HG02938 (cell line): ENCODE results near the gene LGALS9B.
"Not testable (repeated sequence)": the region's sequence is repeated elsewhere in the genome, so short reads cannot be mapped to it uniquely, and the experiment has no call there.

Source experiments
- ATAC-seq: cut with Tn5 transposase; IDR thresholded peaks from one replicate; pipeline ENCODE4 v1.9.1; 2021; ENCODE audit warnings: mild to moderate bottlenecking, moderate library complexity; ENCODE audit not compliant: unreplicated experiment

Gene LGALS9B

DNA sequence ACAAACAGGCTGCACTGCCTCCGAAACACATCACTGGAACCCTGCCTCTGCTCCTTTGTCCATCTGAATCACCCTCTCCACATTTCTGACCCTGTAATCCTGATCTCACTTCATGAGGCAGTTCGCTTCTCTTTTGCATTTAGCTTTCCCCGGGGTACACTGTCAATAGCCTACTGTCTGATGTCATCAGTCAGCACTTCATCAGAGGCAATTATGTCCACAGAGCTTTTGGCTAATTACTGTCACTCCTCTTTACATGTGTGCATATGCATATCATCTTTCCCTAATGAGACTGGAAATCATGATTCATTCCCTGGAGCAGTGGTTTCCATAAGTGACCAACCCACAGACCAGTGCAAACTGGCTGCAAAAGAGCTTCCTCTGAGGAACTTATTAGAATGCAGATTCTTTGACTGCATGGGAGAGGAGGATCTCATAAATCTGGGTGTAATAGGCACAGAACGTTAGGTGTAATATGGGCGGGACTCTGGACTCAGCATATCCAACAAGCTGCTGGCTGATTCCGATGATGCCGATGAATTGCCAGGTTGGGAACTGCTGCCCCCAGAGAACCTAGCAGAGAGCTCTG, 49.8 kb downstream of the LGALS9B start:
- not testable (repeated sequence) for ATAC-seq

DNA sequence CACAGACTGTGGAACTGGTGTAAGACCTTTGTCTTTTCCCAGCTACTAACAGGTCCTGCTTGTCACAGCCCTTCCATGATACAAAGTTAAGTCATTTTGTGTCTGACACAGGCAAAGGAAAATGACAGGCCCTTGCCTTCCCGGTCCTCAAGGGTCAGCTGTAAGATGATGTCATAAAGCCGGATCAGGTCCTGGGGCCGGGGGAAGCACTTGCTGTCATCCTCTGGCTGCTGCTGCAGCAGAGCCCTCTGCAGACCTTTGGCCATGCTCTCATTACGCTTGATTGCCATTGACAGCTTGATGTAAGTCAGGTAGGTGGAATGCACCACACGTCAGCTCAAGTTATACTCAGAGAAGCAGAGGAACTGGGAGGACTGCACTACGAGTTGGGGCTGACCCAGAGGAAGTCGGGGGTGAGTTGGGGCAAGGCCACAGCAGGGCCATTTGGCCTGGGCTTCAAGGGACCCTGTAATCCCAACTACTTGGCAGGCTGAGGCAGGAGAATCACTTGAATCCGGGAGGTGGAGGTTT, 50.9 kb downstream of the LGALS9B start:
- ATAC-seq = not testable (repeated sequence)

DNA sequence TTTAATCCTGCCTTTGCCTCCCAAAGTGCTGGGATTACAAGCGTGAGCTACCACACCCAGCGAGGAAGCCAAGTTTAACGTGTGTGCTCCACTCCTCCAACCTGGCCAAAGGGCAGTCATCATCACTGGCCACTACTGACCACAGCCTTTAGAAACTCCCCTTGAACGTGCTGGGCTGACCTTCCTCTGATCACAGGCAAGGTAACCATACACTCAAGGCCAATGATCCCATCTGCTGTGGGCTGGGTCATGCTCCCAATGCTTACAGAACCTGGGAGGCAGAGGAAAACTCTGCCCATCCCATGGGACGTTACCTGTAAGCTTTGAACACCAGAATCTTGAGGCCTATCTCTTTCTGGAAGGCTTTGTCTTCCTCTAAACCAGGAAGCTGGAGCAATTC, 51.9 kb downstream of the LGALS9B start:
- ATAC-seq = not testable (repeated sequence)

DNA sequence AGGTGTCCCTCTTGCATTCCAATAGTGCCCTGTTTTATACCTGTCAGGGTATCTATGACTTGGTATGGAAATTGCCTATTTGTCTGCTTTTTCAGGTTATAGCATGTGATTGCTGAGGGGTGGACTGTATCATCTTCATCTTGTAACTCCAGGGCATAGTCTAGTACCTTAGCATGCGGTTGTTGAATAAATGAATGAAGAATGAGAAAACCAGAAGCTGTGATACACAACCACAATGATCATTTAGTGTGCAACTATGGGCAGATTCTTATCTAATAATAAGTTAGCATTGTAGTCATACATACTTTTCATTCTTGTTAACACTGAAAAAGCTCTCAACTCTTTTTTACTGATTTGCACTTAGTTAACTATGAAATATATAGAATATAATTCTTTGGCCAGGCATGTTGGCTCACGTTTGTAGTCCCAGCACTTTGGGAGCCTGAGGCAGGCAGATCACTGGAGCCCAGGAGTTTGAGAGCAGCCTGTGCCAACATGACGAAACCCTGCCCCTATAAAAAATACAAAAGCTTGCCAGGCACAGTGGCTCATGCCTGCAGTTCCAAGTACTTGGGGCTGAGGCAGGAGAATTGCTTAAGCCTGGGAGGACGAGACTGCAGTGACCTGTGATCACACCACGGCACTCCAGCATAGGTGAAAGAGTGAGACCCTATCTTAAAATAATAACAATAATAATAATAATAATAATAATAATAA, 65.9 kb downstream of the LGALS9B start:
- not testable (repeated sequence) for ATAC-seq

DNA sequence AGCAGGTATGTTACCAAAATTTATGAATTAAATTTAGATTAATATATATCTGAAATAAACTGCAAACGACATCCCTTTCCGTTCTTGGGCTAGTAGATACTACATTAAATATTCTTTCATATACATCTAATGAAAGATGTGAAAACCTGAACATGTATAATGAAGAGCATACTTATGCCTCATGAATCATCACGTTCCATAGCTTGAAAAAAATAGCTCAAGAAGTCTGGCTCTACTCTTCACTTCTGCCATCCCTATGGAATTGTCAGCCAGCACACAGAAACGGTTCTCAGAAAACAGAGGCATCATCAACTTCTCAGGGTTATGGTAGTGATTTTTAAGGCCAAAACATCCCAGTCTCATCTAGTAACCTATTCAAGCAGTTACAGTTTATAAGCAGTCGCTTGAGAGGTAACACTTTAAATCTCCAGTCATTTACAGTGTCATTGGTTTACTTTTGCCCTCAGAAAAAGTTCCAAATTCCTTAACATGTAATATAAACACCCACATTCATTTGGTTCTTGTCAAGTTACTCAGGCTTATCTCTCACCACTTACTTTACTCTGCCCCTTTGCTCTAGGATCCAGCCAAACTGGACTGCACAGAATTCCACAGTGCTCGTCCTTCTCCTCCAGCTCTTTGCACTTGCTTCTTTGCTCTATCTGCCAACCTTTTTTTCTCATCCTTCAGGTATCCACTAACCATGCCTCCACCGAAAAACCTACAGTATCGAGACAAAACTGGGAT, 66.6 kb downstream of the LGALS9B start:
- not testable (repeated sequence) for ATAC-seq
